ENCODE measurements around the gene KCNJ5.
A peak's percentile ranks its signal among the peaks of the same experiment; 100 is the strongest.

The KCNJ5 gene

GRCh38 chr11:128936606-128937251 lies 45.6 kb downstream of the KCNJ5 start:
- DNase-seq, result no peak

GRCh38 chr11:128937480-128937879 lies 46.3 kb downstream of the KCNJ5 start:
- DNase-seq, result no peak

- no peak for DNase-seq
These were observed 47.2 kb downstream of the KCNJ5 start for GRCh38 chr11:128938156-128938885.

- DNase-seq, result no peak
These were observed 48.4 kb downstream of the KCNJ5 start for GRCh38 chr11:128939591-128939990.

GRCh38 chr11:128940156-128940555 lies 49.0 kb downstream of the KCNJ5 start:
- DNase-seq, result no peak

- DNase-seq, result no peak
These were observed 49.4 kb downstream of the KCNJ5 start for GRCh38 chr11:128940603-128941002.

GRCh38 chr11:128941110-128941509 lies 50.0 kb downstream of the KCNJ5 start:
- no peak for DNase-seq

- no peak for DNase-seq
These were observed 50.6 kb downstream of the KCNJ5 start for GRCh38 chr11:128941573-128942271.

- DNase-seq, result no peak
These were observed 51.1 kb downstream of the KCNJ5 start for GRCh38 chr11:128942272-128942612.

GRCh38 chr11:128942817-128943427 lies 51.8 kb downstream of the KCNJ5 start, which contains the start of gene TP53AIP1:
TP53AIP1 (minus strand) TSS chr11:128942871; CDS start chr11:128937818, 5,053 bp downstream.
- DNase-seq, result peak; percentile 21

- no peak for DNase-seq
These were observed 52.3 kb downstream of the KCNJ5 start for GRCh38 chr11:128943428-128943976.

GRCh38 chr11:128946648-128947047 lies 55.5 kb downstream of the KCNJ5 start:
- no peak for DNase-seq

- DNase-seq, result no peak
These were observed 56.6 kb downstream of the KCNJ5 start for GRCh38 chr11:128947773-128948172.

GRCh38 chr11:128948583-128948982 lies 57.4 kb downstream of the KCNJ5 start:
- no peak for DNase-seq

GRCh38 chr11:128949791-128950454 lies 58.8 kb downstream of the KCNJ5 start:
- no peak for DNase-seq

GRCh38 chr11:128953151-128953550 lies 62.0 kb downstream of the KCNJ5 start:
- DNase-seq, result no peak

GRCh38 chr11:128955636-128956035 lies 64.5 kb downstream of the KCNJ5 start:
- DNase-seq, result no peak

GRCh38 chr11:128956401-128957201 lies 65.4 kb downstream of the KCNJ5 start:
- peak; percentile 78 for DNase-seq

GRCh38 chr11:128957202-128957482 lies 66.0 kb downstream of the KCNJ5 start:
- no peak for DNase-seq

- no peak for DNase-seq
These were observed 70.5 kb downstream of the KCNJ5 start for GRCh38 chr11:128961645-128962044.

- no peak for DNase-seq
These were observed 71.7 kb downstream of the KCNJ5 start for GRCh38 chr11:128962896-128963295.

- DNase-seq, result peak; percentile 64
These were observed 72.7 kb downstream of the KCNJ5 start for GRCh38 chr11:128963744-128964325.

All from fibroblast of upper back skin (primary cell).